GM12891 (cell line): ENCODE measurements around the gene TMEM117.

Experiments used
- DNase-seq: peaks from one replicate; pipeline ENCODE4 v3.0.0; 2011; ENCODE audit warnings: low spot score; ENCODE audit not compliant: insufficient read length
- FAIRE-seq: peaks from 2 replicates; lab custom pipeline; 2011; peaks lifted over from hg19 to GRCh38; lab: Jason Lieb, UNC
- PAX5 ChIP-seq: IDR thresholded peaks from 2 replicates; pipeline ENCODE4 v1.6.1; 2011; ENCODE audit warnings: low read length, moderate library complexity, mild to moderate bottlenecking; ENCODE audit not compliant: insufficient read depth, severe bottlenecking
- POLR2A ChIP-seq: IDR thresholded peaks from 2 replicates; pipeline ENCODE4 v1.6.1; 2011; ENCODE audit warnings: low read depth, low read length, control low read depth
- POLR2AphosphoS5 ChIP-seq: IDR thresholded peaks from 2 replicates; pipeline ENCODE4 v1.6.1; 2011; ENCODE audit warnings: low read depth, low read length, control low read depth
- POU2F2 ChIP-seq: IDR thresholded peaks from 2 replicates; pipeline ENCODE4 v1.6.1; 2011; ENCODE audit warnings: low read depth, mild to moderate bottlenecking, control low read depth, low read length, moderate library complexity
- SPI1 ChIP-seq: IDR thresholded peaks from 2 replicates; pipeline ENCODE4 v1.6.1; 2011; ENCODE audit warnings: low read depth, low read length, control low read depth
- TAF1 ChIP-seq: IDR thresholded peaks from 2 replicates; pipeline ENCODE4 v1.6.1; 2011; ENCODE audit warnings: low read depth, low read length, control low read depth

TMEM117 gene

DNA sequence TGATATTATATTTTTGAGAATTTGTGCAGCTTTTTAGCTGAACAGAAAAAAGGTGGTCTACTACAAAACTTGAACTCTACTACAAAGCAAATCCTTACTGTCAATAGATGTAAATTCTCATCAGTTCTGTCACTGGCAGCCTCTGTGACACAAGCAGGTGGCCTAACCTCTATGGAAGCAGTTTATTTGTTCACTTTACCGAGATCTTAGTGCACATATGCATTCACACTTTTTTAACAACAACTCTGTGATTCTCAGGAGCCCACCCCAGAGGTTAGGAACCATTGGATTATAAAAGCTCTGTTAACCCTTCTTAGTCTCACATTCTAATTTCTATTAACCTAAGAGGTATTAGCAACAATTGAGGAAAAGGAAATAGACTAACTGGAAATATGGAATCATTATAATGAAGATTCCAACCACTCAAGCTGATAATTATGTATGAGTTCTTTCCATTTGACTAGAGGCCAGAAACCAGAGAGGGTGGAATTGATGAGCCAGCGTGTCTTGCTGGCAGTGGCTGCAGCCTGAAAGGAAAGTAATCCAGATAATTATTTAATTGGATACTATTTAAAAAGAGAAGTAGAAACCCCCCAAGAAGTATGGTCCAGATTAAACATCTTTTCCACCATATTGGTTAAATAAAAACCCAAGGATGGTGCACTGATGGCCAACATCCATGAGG lies 451.1 kb downstream of the TMEM117 start:
- FAIRE-seq (no peak), DNase-seq (no peak)
- no peak for TF ChIP-seq SPI1

GRCh38 chr12:44287545-44287944 lies 451.7 kb downstream of the TMEM117 start:
- TF ChIP-seq SPI1: no peak
- no peak for TF ChIP-seq POLR2AphosphoS5
- no peak for TF ChIP-seq PAX5
- TF ChIP-seq POLR2A: no peak
- TF ChIP-seq TAF1: no peak
- FAIRE-seq: no peak
- DNase-seq: no peak

- TF ChIP-seq POLR2AphosphoS5 (no peak), POU2F2 (no peak), SPI1 (peak; percentile 45; the same call in 1 of the 2 replicates), PAX5 (no peak), TAF1 (no peak), POLR2A (no peak)
- peak; percentile 33 for FAIRE-seq
- no peak for DNase-seq
These were observed 458.8 kb downstream of the TMEM117 start for GRCh38 chr12:44294649-44295048.

- TF ChIP-seq TAF1 (no peak), PAX5 (no peak), SPI1 (no peak), POU2F2 (no peak), POLR2AphosphoS5 (no peak), POLR2A (no peak)
- DNase-seq: no peak
- no peak for FAIRE-seq
These were observed 460.2 kb downstream of the TMEM117 start for GRCh38 chr12:44295958-44296623.

GRCh38 chr12:44296624-44297197 lies 460.8 kb downstream of the TMEM117 start:
- DNase-seq (no peak), FAIRE-seq (no peak)
- TF ChIP-seq TAF1 (no peak), POU2F2 (no peak), SPI1 (no peak), POLR2A (no peak), PAX5 (no peak), POLR2AphosphoS5 (no peak)

GRCh38 chr12:44299524-44299923 lies 463.6 kb downstream of the TMEM117 start:
- no peak for TF ChIP-seq SPI1
- no peak for TF ChIP-seq POLR2A
- TF ChIP-seq PAX5: no peak
- no peak for TF ChIP-seq TAF1
- no peak for TF ChIP-seq POLR2AphosphoS5
- no peak for TF ChIP-seq POU2F2
- DNase-seq: no peak
- FAIRE-seq: no peak

DNA sequence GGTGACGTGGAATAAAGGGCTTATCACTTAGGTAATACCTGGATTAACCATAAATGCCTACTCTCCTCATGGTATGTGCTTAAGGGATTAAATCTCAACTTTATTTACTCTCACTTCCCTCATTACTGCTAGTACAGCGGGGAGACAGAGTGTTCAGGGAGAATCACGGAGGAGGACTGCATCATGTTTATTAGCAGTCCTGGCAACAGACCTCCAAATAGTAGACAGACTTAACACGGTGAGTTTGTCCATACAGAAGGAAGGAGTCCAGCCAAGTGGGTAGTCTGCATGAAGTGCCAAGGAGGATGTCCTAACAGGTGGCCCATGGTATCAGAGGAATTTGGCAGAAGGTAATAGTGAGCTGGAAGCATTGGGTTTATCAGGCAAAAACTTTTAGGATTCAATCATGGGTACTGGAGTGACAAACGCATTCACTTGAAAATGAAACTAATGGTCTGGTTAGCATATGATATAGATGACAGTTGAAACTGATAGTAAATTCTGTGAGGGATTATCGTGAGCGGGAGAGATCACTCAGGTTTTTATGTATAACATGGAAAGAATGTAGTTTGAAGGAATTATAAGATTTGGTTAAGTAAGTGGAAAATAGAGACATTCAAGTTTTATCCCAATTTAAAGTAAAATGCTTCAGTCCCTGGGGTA lies 471.8 kb downstream of the TMEM117 start:
- DNase-seq (no peak), FAIRE-seq (peak; percentile 38)
- TF ChIP-seq TAF1 (no peak), SPI1 (0 out of 2 replicates have a peak, but pooled peaks have one; percentile 3)

- TF ChIP-seq PAX5: no peak
- TF ChIP-seq POLR2AphosphoS5: no peak
- no peak for TF ChIP-seq TAF1
- no peak for TF ChIP-seq SPI1
- no peak for TF ChIP-seq POU2F2
- no peak for TF ChIP-seq POLR2A
- FAIRE-seq (no peak), DNase-seq (no peak)
These were observed 477.3 kb downstream of the TMEM117 start for GRCh38 chr12:44313188-44313587.

GRCh38 chr12:44314007-44314500 lies 478.2 kb downstream of the TMEM117 start:
- FAIRE-seq: no peak
- DNase-seq: no peak
- TF ChIP-seq SPI1: no peak
- TF ChIP-seq TAF1: no peak
- TF ChIP-seq POU2F2: no peak
- TF ChIP-seq POLR2A: no peak
- TF ChIP-seq POLR2AphosphoS5: no peak
- no peak for TF ChIP-seq PAX5
